ENCODE data around the gene MUC4.
"Not testable (repeated sequence)": the region's sequence is repeated elsewhere in the genome, so short reads cannot be mapped to it uniquely, and the experiment has no call there.

The MUC4 gene

DNA sequence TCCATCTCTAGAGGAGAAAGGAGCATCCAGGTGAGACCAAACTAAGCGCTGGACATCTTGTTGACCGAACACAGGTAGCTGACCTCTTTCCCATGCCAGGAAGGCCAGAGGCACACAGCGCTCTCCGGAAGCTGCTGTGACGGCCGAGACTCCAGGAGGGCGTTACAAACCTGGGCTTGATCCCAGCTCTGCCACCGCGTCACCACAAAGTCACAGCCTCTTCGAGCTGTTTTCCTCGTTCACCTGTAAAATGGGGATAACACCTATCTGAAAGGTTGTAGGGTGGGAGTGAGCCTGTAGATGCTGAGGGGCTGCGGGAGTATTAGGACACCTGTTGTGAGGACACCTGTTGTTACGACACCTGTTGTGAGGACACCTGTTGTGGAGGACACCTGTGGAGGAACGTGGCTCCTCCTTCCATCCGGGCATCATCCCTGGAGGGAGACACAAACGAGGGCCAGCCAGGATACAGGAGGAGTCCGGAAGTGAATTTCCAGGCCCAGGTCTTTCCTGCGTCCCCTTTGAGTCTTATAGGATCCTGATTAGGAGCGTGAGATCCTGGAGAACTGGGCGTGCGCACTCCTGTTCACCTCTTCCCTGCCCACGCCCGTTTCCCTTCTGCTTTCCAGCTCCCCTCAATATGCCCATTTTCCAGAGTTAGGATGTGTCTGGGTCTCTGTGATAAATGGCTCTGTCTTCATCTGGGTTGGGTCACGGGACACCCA is 2.3 kb upstream of the MUC4 start:
- no peak for DNase-seq (ENCODE audit: low read depth in 2 of 2)

DNA sequence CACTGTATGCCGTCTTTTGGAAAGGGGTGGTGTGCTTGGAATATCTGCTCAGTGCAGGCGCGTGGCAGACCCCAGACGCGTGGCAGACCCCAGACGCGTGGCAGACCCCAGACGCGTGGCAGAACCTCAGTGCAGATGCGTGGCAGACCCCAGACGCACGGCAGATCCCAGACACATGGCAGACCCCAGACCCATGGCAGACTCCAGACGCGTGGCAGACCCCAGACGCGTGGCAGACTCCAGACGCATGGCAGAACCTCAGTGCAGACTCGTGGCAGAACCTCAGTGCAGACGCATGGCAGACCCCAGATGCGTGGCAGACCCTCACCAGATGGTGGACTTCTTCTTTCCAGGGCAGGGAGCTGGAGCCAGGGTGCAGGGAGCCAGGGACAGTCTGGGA is 637 bp upstream of the MUC4 start:
- no peak for DNase-seq (ENCODE audit: low read depth in 2 of 2)

DNA sequence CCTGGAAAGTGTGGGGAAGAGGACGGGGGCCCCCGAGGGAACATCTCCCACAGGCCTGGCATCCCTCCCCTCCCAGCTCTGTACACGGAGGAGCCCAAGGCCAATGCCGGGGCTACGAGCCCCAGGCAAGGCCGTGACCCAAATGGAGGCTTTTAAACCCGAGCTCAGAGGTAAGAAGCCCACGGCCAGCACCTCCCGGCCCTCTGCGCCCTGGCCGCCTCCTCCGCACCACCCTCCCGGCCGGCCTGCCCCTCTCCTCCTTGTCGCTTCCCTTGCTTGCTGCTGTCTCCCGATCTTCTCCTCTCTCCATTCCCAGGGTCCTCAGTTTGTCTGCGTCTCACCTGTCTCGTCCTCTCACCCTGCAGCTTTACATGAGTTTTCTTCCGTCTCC is 1.3 kb downstream of the MUC4 start:
- DNase-seq (ENCODE audit: low read depth in 2 of 2), result no peak

DNA sequence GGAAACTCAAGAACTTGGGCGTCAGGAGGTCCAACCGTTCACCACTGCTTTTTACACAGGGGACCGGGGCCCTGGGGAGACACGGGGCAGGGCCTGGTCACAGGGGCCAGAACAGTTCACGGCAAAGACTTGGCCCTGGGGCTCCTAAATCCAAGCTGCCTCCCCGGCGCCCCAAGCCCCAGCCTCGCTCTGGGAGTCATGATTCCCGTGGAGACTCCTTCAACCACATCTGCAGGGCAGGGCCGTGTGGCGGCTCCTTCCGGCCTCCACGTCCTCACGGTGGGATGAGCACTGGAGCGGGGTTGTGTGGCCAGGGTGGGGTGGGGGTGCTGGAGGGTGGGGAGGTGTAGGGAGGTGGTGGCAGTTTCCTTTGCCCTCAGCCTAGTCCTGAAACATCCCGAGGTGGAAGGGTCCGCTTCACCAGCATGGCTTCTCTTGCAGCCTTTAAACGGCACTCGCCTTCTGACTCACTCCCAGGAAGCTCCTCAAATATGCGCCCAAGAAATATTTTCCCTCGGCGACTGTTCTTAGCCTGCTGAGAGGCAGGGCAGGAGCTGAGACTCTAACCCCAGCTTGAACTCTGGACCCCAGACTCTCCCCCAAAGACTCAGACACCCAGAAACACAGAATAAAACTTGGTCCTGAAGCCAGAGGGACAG is 1.8 kb downstream of the MUC4 start:
- DNase-seq (ENCODE audit: low read depth in 2 of 2), result no peak

DNA sequence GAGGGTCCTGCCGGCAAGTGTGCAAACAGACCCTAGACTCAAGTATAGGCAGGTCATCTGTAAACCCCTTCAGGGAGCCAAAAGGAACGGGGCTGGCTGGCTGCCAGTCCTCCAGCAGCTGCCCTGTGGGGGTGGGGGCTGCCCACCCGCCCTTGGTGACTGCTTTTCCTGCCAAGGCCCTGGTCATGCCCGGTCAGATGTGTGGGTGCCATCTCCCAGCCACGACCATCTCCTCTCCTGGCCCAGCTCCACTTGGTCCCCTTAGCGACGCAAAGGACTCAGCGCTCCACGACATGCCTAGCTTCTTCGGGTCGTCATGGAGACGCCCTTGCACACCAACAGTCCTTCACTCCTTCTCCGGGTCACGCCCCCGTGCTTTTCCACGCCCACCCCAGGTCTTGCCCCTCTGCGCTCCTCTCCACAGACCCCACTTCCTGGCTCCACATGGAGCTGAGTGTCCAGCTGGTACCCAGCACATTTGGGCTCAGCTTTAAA is 2.4 kb downstream of the MUC4 start:
- no peak for DNase-seq (ENCODE audit: low read depth in 2 of 2)

DNA sequence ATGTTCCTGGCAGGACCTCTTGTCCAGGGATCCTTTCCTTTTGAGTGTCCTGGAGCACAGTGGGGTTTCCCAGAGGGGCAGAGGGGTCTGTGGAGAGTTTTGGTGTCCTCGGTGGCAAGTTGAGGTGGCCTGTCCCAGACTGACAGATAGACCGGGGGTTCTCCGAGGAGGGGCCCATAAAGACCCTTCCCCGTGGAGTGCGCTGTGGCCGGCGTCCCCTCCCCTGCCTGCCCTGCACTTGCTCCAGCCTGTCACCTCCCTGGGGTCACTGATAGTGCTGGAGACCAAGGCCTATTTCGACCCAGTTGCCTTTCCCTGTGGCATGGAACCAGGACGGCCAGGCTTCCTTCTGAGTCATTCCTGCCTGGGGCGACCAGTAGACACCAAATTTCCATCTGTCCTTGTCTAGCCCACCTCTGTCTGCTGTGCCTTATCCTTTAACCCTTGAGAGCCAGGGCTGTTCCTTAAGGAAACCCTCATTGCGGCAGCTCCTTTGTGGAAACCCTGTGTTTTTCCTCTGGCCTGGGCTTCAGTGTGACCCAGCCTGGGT is 2.9 kb downstream of the MUC4 start:
- no peak for DNase-seq (ENCODE audit: low read depth in 2 of 2)

DNA sequence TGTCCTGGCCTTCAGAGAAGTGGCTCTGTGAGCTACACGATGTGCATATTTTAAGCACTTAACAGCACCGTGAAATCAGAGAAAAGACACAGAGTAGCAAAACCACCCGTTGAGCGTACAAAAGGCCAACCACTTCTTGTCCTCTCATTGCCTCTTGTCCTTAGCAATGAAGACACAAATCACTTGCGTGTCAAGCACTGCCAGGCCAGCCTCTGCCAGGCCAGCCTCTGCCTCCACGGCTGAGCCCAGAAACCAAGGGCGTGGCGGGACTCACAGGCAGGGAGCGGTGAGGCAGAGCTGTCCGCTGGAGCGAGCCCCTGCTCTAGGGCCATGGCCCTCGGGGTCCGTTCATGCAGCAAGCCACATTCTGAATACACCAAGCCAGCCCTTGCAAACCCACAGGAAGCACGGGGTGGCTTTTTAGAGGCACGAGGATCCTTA is 4.0 kb downstream of the MUC4 start:
- DNase-seq (ENCODE audit: low read depth in 2 of 2), result no peak

DNA sequence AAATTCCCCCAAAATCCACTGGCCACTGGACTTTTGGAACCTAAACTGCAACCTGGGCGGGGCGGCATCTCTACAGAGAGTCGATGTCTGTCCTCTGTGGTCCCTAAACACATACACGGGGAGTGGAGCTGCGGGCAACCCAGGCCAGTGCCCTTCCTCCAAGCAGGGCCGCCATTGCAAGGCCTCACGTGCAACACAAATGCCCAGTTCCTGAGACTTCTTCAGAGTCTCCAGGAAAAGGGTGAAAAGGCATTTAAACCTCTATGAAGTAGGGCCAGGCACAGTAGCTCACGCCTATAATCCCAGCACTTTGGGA is 4.9 kb downstream of the MUC4 start:
- DNase-seq (ENCODE audit: low read depth in 2 of 2), result no peak

DNA sequence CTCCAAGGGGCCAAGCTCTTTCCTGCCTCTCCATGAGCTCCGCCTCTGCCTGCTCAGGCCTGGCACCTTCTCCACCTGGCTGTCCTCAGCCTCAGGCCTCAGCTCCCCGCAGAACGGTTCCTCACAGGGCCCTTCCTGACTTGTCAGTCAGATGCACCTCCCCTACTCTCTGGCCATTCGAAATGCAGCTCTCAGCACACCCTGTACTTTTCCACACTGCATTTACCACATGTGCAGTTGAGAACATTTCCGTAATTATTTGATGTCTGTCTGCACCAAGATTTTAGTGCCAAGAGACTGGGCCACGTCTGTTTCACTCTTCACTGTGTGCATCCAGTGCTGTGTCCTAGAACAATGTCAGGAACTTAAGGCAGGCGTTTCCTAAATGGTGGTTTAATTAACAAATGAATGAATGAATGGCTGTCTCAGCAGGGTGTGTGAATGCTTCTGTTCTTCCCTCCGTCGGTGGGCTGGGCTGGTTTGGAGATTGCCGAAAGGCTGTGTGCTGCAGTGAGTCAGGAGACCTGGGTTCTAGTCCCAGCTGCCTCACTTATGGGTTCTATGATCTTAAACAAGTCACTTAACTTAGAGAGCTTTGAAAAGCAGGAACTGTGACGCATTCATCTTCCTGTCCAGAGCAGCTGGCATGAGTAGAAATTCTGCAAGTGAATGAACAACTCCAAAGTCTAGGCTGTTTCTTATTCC is 5.4 kb downstream of the MUC4 start:
- no peak for DNase-seq (ENCODE audit: low read depth in 2 of 2)

DNA sequence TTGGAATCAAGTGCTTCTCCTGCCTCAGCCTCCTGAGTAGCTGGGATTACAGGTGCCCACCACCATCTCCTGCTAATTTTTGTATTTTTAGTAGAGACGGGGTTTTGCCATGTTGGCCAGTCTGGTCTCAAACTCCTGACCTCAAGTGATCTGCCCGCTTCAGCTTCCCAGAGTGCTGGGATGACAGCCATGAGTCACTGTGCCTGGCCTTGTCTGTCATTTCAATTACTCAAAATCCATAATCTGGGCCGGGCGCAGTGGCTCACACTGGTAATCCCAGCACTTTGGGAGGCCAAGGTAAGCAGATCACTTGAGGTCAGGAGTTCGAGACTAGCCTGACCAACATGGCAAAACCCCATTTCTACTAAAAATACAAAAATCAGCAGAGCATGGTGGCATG is 6.1 kb downstream of the MUC4 start:
- DNase-seq (ENCODE audit: low read depth in 2 of 2), result not testable (repeated sequence)

DNA sequence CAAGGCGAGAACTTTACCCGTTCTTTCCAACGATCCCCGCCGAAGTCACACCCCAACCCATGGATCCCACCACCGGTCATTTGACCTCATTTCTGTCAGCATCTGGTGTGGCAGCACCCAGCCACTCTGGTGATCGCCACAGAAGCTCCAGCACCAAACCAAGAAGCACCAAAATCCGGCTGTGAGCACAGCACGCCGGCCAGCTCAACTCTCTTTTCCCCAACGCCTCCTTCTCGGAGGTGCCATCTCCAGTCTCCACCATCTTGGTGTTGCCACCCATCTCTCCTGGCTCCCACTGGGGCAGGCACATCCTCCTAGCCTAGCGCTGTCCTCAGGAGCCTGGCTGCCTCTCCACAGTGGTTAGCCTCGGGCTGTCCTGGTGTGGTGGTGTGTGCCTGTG is 6.5 kb downstream of the MUC4 start:
- DNase-seq (ENCODE audit: low read depth in 2 of 2), result no peak

DNA sequence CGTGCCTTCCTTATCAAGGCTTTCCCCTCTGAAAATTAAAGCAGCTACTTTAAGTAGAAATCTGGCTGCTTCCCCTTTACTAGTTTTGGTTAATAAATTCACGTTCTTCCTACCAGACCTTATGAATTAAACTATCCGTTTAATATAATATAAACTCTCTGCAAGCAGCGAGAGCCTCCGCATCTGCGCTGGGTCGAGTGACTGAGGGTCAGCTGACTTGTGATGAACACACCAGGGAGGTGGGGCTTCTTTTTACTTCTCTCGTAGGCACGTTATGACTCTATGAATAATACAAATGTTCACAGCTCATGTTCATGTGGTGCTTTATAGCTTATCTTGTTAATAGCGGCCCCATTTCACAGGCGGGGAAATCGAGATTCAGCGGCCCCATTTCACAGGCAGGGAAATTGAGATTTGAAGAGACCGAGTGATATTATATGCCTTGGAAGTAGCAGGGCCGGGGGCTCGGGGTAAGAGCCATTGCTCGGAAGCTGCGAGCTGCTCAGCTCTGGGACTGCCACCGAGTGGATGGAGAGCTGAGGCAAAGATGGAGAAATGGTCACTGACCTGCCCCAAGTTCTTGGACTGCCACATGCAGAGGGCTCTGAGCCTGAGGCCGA is 8.3 kb downstream of the MUC4 start:
- no peak for DNase-seq (ENCODE audit: low read depth in 2 of 2)

DNA sequence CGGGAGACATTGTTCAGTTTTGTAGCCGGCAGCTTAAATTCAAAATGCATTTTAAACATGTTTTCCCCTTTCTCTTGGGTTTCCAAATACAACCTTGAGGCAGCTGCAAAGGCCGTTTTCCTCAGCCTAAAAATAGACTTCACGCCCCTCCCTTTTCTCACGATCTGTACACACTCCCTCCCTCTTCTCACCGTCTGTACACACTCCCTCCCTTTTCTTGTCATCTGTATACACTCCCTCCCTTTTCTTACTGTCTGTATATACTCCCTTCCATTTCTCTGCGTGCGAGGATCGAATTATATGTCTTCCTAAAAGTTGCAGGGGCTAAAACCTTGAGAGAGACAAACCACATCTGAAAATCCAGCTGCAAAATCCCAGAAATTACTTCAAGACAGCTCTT is 8.9 kb downstream of the MUC4 start:
- DNase-seq (ENCODE audit: low read depth in 2 of 2), result no peak

DNA sequence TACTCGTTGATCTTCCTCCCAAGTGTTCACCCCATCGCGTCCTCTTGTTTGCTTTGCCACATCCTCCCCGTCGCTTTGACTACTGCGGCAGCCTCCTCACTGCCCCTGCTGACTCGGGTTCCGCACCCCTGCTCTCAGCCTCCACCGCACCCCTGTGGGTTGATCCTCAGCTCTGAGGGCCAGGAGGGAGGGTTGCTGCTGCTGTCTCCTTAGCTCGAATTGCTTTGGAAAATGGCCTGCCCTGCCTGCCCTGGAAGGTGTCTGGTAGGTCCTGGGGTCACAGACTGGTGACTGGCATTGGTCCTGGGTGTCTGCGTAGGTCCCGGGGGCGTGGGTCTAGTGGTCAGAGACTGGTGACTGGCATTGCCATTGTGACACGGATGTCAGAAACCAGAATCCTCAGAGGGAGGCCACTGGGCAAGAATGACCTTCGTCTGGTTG is 9.4 kb downstream of the MUC4 start:
- DNase-seq (ENCODE audit: low read depth in 2 of 2), result no peak

DNA sequence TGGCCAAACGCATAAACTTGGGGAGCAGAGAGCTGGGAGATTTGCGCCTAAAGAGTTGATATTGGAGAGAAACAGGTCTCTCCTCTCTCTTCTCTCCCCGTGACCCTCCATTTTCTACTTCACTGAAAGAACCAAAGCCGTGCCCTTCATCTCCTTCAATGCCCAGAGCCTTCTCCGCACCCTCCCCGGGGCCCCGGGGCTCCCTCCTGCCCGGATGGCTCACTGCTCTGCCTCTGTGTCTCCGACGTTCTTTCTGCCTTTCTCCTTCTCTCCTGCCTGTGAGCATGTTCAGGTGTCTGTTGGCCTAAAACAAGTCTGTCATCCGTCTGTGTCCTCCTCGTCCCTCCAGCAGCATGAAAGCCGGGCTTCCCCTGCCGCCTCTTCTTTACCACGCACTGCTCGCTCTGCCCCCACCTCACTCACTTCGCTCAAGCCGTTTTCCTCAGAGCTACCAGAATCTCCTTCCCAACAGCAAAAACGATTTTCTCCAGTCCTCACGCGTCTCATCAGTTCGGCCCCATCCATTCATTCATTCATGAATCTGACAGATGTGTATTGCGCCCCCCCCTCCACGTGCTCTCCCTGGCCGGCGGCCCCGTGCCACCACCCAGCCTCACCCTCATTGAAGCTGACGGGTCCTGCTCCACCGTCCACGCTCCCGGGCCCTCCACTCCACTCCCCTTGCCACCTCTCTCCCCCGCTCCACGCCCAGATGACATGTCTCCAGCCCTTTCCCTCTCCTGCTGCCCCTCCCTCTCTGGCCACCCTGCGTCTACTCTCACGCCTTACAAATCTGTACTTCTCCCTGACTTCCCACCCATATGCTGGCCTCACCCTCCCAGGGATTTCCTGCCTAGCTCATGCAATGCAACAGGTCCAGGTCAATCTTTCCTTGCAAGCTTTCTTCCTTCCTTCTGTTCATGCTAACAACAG is 10.2 kb downstream of the MUC4 start:
- no peak for DNase-seq (ENCODE audit: low read depth in 2 of 2)

DNA sequence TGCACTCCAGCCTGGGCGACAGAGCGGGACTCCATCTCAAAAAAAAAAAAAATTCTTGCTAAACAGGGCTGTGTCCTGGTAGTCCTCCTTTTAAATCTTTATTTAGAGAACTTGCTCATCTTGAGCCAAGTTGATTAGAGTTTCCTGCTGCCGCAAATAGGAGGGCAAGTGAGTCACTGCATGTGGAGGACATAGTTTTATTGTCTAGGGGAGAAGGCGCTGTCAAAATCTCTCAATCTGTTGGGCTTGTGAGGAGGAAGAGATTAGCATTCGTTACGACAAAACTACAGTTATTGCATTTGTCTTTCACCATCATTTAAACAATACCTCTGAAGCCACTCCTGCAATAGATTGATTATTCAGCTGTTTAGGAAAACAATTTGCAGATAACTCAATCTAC is 11.5 kb downstream of the MUC4 start:
- no peak for DNase-seq (ENCODE audit: low read depth in 2 of 2)

DNA sequence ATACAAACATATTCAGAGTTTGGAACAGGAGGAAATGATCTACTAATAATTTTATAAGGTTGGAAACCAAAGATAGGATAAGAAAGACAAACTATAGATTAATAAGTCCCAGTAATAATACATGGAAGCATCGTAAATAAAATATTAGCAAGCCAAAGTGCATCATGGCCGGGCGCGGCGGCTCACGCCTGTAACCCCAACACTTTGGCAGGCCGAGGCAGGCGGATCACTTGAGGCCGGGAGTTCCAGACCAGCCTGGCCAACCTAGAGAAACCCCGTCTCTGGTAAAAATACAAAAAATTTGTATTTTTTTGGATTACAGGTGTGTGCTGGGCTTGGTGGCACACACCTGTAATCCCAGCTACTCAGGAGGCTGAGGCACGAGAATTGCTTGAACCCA is 14.9 kb downstream of the MUC4 start:
- no peak for DNase-seq (ENCODE audit: low read depth in 2 of 2)

DNA sequence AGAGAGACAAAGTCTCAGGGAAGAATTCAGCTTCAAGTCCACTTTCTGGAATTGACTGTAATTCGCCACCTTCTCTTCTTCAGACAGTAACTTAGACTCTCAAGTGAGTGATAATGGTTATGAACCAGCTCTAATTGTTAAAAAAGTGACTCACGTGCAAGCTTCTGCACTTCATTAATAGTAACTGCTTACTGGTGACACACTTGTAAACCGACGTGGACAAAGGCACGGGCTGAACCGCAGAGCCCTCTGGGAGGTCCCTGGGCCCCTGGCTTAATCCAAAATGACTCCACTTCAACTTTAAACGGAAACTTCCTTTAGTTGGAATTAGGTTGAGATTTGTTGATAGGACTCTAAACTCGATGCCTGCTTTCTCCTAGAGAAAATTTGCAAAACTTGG is 17.0 kb downstream of the MUC4 start:
- DNase-seq (ENCODE audit: low read depth in 2 of 2), result no peak

DNA sequence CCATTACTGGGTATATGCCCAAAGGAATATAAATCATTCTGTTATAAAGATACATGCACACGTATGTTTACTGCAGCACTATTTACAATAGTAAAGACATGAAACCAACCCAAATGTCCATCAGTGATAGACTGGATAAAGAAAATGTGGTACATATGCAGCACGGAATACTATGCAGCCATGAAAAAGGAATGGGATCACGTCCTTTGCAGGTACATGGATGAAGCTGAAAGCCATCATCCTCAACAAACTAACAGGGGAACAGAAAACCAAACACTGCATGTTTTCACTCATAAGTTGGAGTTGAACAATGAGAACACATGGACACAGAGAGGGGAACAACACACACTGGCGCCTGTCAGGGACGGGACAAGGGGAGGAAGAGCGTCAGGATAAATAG is 19.1 kb downstream of the MUC4 start:
- DNase-seq (ENCODE audit: low read depth in 2 of 2), result not testable (repeated sequence)

DNA sequence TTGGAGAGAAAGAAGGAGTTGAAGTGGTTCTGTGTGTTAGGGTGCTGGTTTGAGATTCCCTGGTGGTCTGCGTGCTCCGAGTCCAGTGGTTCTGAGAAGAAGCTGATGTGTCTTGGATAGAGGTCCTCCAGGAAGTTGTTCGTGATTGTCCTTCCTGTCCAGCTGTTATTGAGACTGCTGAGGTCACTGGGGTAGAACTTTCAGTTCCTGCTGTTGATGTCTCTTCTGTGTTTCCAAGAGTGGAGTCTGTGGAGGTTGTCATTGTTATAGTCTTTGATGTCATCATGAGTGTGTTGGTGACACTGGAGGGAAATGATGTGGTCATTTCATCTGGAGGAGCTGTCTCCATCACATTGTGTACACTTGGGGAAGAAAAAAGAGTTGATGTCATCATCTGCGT is 20.8 kb downstream of the MUC4 start:
- DNase-seq (ENCODE audit: low read depth in 2 of 2), result no peak
